ENCODE data around the gene NNMT.

GRCh38 chr11:114291842-114292680, 4.1 kb upstream of the NNMT start:
- TF ChIP-seq POLR2AphosphoS5 (IDR thresholded peaks at IDR 0.05; ENCODE audit: borderline replicate concordance, low read depth, low read length) (no peak), EZH2 (IDR thresholded peaks at IDR 0.05) (no peak)

Measured in SK-N-MC (cell line).